ENCODE data around the gene C2CD4A. TPM values are rescaled to one million over a fixed set of nuclear protein-coding genes. Genes with fewer than 3 reads are reported as not detected.

The C2CD4A gene
- polyA plus RNA-seq, 4 donors = 1.0 to 2.3 TPM; not detected in 2

DNA sequence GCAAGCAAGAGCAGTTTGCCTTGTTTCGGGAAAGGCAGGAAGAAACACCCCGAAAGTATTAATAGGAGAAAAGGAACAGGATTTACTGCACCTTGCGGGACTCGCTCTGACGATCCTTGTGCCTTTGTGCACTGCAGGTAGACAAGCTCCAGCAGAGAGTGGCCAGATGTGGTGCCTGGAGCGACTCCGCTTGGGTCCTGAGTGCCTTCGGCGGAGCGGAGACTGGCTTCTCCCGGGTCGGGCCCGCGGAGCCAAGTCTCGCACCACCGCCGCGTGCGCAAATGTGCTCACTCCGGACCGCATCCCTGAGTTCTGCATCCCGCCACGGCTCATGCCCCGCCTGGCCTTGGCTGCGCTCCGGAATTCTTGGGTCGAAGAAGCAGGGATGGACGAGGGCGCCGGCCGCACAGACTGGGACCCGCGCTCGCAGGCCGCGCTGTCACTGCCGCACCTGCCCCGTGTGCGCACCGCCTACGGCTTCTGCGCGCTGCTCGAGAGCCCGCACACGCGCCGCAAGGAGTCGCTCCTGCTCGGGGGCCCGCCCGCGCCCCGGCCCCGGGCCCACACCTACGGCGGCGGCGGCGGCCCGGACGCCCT, 769 bp downstream of the C2CD4A start:
- Histone ChIP-seq H3K27me3 (ENCODE audit: control insufficient read depth in 3 of 3, insufficient read depth in 3 of 3, low read length in 3 of 3) (peaks cover 0 to 13% (median 0%) of the 10 kb centered on the region in 3 donors), H3K36me3 (ENCODE audit: control insufficient read depth in 3 of 3, insufficient read depth in 2 of 3, low read depth in 1 of 3, low read length in 3 of 3) (no peaks in the 10 kb centered on the region), H3K4me3 (ENCODE audit: low read depth in 1 of 3, low read length in 3 of 3) (peak overlapping the region; percentile 49 to 82 (median 53)), H3K4me1 (ENCODE audit: control insufficient read depth in 3 of 3, insufficient read depth in 2 of 3, low read depth in 1 of 3, low read length in 2 of 3) (peaks cover 0 to 19% (median 0%) of the 10 kb centered on the region in 3 donors), H3K27ac (ENCODE audit: low read depth in 1 of 3, low read length in 2 of 3) (peak overlapping the region in 2 of 3 donors; percentile 47 to 67), H3K9me3 (ENCODE audit: control insufficient read depth in 2 of 2, insufficient read depth in 1 of 2, low read depth in 1 of 2, low read length in 1 of 2) (no peaks in the 10 kb centered on the region)
- FAIRE-seq (no peak), DNase-seq (peak; percentile 31 to 57)
- WGBS, 3 donors = 1 to 3% (median 2%) methylated on average over 44 to 62 of the region's 62 CpGs

GRCh38 chr15:62068071-62068809, 1.5 kb downstream of the C2CD4A start:
- Histone ChIP-seq H3K36me3 (ENCODE audit: control insufficient read depth in 3 of 3, insufficient read depth in 2 of 3, low read depth in 1 of 3, low read length in 3 of 3) (no peaks in the 10 kb centered on the region), H3K27me3 (ENCODE audit: control insufficient read depth in 3 of 3, insufficient read depth in 3 of 3, low read length in 3 of 3) (peaks cover 0 to 13% (median 0%) of the 10 kb centered on the region in 3 donors), H3K9me3 (ENCODE audit: control insufficient read depth in 2 of 2, insufficient read depth in 1 of 2, low read depth in 1 of 2, low read length in 1 of 2) (no peaks in the 10 kb centered on the region), H3K4me3 (ENCODE audit: low read depth in 1 of 3, low read length in 3 of 3) (peak overlapping the region; percentile 20 to 82 (median 53)), H3K27ac (ENCODE audit: low read depth in 1 of 3, low read length in 2 of 3) (peak overlapping the region in 2 of 3 donors; percentile 55 to 78), H3K4me1 (ENCODE audit: control insufficient read depth in 3 of 3, insufficient read depth in 2 of 3, low read depth in 1 of 3, low read length in 2 of 3) (peaks cover 0 to 19% (median 0%) of the 10 kb centered on the region in 3 donors)
- WGBS, 3 donors = 0 to 1% (median 0%) methylated on average over 66 to 103 of the region's 103 CpGs
- FAIRE-seq (no peak), DNase-seq (peak; percentile 42 to 79)

GRCh38 chr15:62068810-62069167, 2.0 kb downstream of the C2CD4A start:
- H3K27ac ChIP-seq (ENCODE audit: low read depth in 1 of 3, low read length in 2 of 3) = peak overlapping the region in 1 of 3 donors; percentile 78

DNA sequence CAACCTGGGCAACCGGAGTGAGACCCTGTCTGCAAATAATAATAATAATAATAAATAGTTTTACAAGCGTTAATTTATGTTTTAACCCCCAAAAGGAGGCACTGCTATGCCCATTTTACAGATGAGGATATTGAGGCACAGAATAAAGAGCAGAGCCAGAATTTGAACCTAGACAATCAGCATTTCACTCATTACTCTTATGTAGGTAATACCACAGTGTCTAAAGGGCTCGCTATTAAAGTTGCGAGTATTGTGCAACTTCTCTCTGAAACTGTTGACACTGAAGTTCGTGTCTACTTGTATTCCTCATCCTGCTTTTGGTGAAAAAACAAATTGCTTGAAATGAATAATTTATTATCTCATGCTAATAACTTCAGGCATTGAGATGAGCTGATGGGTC, 2.8 kb downstream of the C2CD4A start:
- H3K27ac ChIP-seq (ENCODE audit: low read depth in 1 of 3, low read length in 2 of 3) = no peak overlapping the region
- WGBS, 3 donors = 86 to 87% (median 87%) methylated on average over 5 of the region's 5 CpGs
- peaks cover 0 to 13% (median 0%) of the 10 kb centered on the region in 3 donors for H3K27me3 ChIP-seq (ENCODE audit: control insufficient read depth in 3 of 3, insufficient read depth in 3 of 3, low read length in 3 of 3)
- H3K4me3 ChIP-seq (ENCODE audit: low read depth in 1 of 3, low read length in 3 of 3) = no peak overlapping the region
- H3K4me1 ChIP-seq (ENCODE audit: control insufficient read depth in 3 of 3, insufficient read depth in 2 of 3, low read depth in 1 of 3, low read length in 2 of 3) = peaks cover 0 to 8% (median 0%) of the 10 kb centered on the region in 3 donors
- no peaks in the 10 kb centered on the region for H3K9me3 ChIP-seq (ENCODE audit: control insufficient read depth in 2 of 2, insufficient read depth in 1 of 2, low read depth in 1 of 2, low read length in 1 of 2)
- no peak for DNase-seq
- no peaks in the 10 kb centered on the region for H3K36me3 ChIP-seq (ENCODE audit: control insufficient read depth in 3 of 3, insufficient read depth in 2 of 3, low read depth in 1 of 3, low read length in 3 of 3)
- no peak for FAIRE-seq

More at GRCh38 chr15:62068810-62069167, 2.0 kb downstream of the C2CD4A start:
- Histone ChIP-seq H3K4me1 (ENCODE audit: control insufficient read depth in 3 of 3, insufficient read depth in 2 of 3, low read depth in 1 of 3, low read length in 2 of 3) (peaks cover 0 to 13% (median 0%) of the 10 kb centered on the region in 3 donors), H3K4me3 (ENCODE audit: low read depth in 1 of 3, low read length in 3 of 3) (peak overlapping the region in 2 of 3 donors; percentile 20 to 82), H3K9me3 (ENCODE audit: control insufficient read depth in 2 of 2, insufficient read depth in 1 of 2, low read depth in 1 of 2, low read length in 1 of 2) (no peaks in the 10 kb centered on the region), H3K36me3 (ENCODE audit: control insufficient read depth in 3 of 3, insufficient read depth in 2 of 3, low read depth in 1 of 3, low read length in 3 of 3) (no peaks in the 10 kb centered on the region), H3K27me3 (ENCODE audit: control insufficient read depth in 3 of 3, insufficient read depth in 3 of 3, low read length in 3 of 3) (peaks cover 0 to 13% (median 0%) of the 10 kb centered on the region in 3 donors)
- FAIRE-seq = no peak
- 42 to 49% (median 43%) methylated on average over 4 of the region's 4 CpGs for WGBS, 3 donors
- peak in 1 of 2 donors; percentile 25 for DNase-seq

DNA sequence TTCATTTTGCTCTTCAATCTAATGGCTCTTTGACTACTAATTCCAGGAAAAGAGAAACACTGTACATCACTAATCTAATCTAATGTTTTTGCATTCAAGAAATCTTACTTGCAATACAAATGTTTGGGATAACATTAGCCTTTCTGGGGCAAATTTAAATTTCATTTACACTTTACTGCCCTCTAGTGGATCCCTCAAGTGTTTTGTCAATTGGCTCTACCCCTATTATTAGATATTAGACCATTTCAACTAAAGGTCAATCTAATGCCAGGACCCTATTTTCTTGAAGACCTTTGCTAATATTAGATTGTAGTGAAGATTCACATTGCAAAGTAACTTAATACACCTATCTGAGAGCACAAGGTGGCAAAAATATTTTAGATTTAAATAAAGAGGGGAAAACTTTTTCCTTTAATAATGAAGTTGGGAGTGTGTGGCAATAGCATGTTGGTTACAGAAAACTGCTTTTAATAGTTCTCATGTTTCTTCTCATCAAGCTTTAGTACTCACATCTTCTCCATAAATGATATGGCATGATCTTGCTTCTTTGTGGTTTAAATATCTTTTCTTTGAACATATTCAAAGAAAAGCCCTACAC, 5.0 kb downstream of the C2CD4A start:
- DNase-seq = peak; percentile 44 to 56
- no peak overlapping the region for H3K27ac ChIP-seq (ENCODE audit: low read depth in 1 of 3, low read length in 2 of 3)
- H3K4me3 ChIP-seq (ENCODE audit: low read depth in 1 of 3, low read length in 3 of 3) = no peak overlapping the region
- no peaks in the 10 kb centered on the region for H3K9me3 ChIP-seq (ENCODE audit: control insufficient read depth in 2 of 2, insufficient read depth in 1 of 2, low read depth in 1 of 2, low read length in 1 of 2)
- H3K27me3 ChIP-seq (ENCODE audit: control insufficient read depth in 3 of 3, insufficient read depth in 3 of 3, low read length in 3 of 3) = peaks cover 0 to 8% (median 0%) of the 10 kb centered on the region in 3 donors
- peaks cover 0 to 5% (median 0%) of the 10 kb centered on the region in 3 donors for H3K4me1 ChIP-seq (ENCODE audit: control insufficient read depth in 3 of 3, insufficient read depth in 2 of 3, low read depth in 1 of 3, low read length in 2 of 3)
- H3K36me3 ChIP-seq (ENCODE audit: control insufficient read depth in 3 of 3, insufficient read depth in 2 of 3, low read depth in 1 of 3, low read length in 3 of 3) = no peaks in the 10 kb centered on the region
- FAIRE-seq = no peak

DNA sequence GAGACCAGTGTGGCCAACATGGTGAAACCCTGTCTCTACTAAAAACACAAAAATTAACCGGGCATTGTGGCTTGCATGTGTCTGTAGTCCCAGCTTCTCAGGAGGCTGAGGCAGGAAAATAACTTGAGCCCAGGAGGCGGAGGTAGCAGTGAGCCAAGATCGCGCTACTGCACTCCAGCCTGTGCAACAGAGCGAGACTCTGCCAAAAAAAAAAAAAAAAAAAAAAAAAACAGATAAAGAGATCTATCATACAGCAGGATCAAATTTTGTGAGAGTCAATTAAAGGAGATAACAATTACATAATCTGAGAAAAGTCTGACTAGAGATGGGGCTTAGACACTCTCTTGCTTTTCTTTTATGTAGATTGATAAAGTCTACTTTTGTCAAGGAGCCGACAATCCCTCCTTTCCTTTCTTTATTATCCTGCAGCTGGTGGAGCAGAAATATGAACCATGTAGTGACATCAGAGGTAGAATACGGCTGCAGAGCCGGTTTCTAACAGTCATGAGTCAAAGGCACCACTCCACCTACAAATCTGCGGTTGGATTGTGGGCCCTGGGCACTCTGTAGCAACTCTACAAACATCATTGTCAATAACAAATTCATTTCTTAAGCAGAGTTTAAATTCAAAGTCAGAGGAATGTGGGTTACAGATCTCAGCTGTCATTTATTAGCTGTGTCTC, 9.0 kb downstream of the C2CD4A start:
- 25 to 73% (median 40%) methylated on average over 9 of the region's 9 CpGs for WGBS, 3 donors
- Histone ChIP-seq H3K9me3 (ENCODE audit: control insufficient read depth in 2 of 2, insufficient read depth in 1 of 2, low read depth in 1 of 2, low read length in 1 of 2) (no peaks in the 10 kb centered on the region), H3K27ac (ENCODE audit: low read depth in 1 of 3, low read length in 2 of 3) (no peak overlapping the region), H3K4me1 (ENCODE audit: control insufficient read depth in 3 of 3, insufficient read depth in 2 of 3, low read depth in 1 of 3, low read length in 2 of 3) (no peaks in the 10 kb centered on the region), H3K27me3 (ENCODE audit: control insufficient read depth in 3 of 3, insufficient read depth in 3 of 3, low read length in 3 of 3) (no peaks in the 10 kb centered on the region), H3K4me3 (ENCODE audit: low read depth in 1 of 3, low read length in 3 of 3) (no peak overlapping the region), H3K36me3 (ENCODE audit: control insufficient read depth in 3 of 3, insufficient read depth in 2 of 3, low read depth in 1 of 3, low read length in 3 of 3) (no peaks in the 10 kb centered on the region)
- DNase-seq (no peak), FAIRE-seq (no peak)

DNA sequence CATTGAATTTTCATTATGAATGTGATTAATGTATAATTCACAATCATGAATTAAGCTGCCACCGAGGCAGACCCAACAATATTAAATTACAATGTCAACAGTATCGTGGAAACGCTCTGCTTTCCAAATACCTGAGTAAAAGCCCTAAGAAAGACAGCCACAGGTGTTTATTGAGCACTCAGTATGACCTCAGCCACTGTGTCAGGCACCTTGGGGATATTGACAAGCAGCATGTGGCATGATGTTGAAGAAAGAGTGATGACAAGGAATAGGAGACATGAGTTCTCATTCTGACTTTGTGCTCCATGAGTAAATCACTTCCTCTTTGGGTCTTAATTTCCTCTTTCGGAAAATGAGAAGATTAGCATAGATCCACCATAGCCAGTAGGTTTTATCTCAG, 12.8 kb downstream of the C2CD4A start:
- H3K27ac ChIP-seq (ENCODE audit: low read depth in 1 of 3, low read length in 2 of 3) = no peak overlapping the region
- H3K36me3 ChIP-seq (ENCODE audit: control insufficient read depth in 3 of 3, insufficient read depth in 2 of 3, low read depth in 1 of 3, low read length in 3 of 3) = no peaks in the 10 kb centered on the region
- peaks cover 0 to 14% (median 0%) of the 10 kb centered on the region in 3 donors for H3K4me1 ChIP-seq (ENCODE audit: control insufficient read depth in 3 of 3, insufficient read depth in 2 of 3, low read depth in 1 of 3, low read length in 2 of 3)
- no peak for FAIRE-seq
- H3K27me3 ChIP-seq (ENCODE audit: control insufficient read depth in 3 of 3, insufficient read depth in 3 of 3, low read length in 3 of 3) = no peaks in the 10 kb centered on the region
- H3K4me3 ChIP-seq (ENCODE audit: low read depth in 1 of 3, low read length in 3 of 3) = no peak overlapping the region
- no peak for DNase-seq
- 86 to 90% (median 89%) methylated on average over 4 of the region's 4 CpGs for WGBS, 3 donors
- H3K9me3 ChIP-seq (ENCODE audit: control insufficient read depth in 2 of 2, insufficient read depth in 1 of 2, low read depth in 1 of 2, low read length in 1 of 2) = peaks cover 0 to 3% of the 10 kb centered on the region in 2 donors
